RCC 7860 (cell line): ENCODE measurements around the gene ECSIT.
"Not testable (repeated sequence)": the region's sequence is repeated elsewhere in the genome, so short reads cannot be mapped to it uniquely, and the experiment has no call there.

Experiments
- DNase-seq: peaks from one replicate; pipeline ENCODE4 v3.0.0-alpha.2; 2015; ENCODE audit warnings: low spot score
- FAIRE-seq: peaks from 2 replicates; lab custom pipeline; 2012; peaks lifted over from hg19 to GRCh38; lab: Jason Lieb, UNC

The ECSIT gene, protein sequence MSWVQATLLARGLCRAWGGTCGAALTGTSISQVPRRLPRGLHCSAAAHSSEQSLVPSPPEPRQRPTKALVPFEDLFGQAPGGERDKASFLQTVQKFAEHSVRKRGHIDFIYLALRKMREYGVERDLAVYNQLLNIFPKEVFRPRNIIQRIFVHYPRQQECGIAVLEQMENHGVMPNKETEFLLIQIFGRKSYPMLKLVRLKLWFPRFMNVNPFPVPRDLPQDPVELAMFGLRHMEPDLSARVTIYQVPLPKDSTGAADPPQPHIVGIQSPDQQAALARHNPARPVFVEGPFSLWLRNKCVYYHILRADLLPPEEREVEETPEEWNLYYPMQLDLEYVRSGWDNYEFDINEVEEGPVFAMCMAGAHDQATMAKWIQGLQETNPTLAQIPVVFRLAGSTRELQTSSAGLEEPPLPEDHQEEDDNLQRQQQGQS

DNA sequence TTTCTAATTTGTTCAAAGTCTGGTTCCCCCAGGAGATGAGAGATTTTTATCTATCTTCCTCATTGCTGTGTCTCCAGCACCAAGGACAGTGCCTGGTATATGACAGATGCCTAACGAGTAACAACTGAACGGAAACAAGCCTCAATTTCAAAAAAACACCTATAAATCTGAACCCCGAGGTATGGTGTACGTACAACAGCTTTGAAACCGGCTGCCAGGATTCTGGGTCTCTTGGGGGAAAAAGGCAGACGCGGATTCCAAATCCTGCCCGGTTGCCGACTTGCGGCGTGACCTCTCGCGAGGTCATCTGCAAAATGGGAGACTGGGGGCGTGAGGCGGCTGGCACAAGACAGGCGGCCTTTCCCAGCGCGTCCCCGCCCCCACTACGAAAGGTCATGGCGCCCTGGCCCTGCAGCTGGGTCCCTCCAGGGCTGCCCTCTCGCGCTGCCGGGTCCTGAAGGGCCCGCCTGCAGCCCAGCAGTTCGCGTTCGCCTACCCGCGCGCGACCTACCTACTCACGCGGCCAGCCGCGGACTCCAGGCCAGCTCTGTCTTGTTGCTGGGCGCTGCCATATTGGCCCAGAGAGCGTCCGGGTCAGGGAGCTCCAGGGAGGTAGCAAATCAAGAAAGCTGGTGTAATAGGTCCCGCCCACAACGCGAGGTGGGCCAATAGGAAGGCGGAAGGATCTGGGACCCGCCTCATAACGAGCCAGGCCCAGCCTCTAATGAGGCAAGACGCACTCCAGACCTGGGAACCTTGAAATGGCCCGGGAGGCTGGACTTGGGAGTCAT lies at the start of gene ECSIT:
ECSIT (minus strand) TSS at position 584 of the 791 bp plus-strand sequence. CDS start 9,964 bp downstream, outside the sequence.
- DNase-seq (peak; percentile 98), FAIRE-seq (peak; percentile 92)

DNA sequence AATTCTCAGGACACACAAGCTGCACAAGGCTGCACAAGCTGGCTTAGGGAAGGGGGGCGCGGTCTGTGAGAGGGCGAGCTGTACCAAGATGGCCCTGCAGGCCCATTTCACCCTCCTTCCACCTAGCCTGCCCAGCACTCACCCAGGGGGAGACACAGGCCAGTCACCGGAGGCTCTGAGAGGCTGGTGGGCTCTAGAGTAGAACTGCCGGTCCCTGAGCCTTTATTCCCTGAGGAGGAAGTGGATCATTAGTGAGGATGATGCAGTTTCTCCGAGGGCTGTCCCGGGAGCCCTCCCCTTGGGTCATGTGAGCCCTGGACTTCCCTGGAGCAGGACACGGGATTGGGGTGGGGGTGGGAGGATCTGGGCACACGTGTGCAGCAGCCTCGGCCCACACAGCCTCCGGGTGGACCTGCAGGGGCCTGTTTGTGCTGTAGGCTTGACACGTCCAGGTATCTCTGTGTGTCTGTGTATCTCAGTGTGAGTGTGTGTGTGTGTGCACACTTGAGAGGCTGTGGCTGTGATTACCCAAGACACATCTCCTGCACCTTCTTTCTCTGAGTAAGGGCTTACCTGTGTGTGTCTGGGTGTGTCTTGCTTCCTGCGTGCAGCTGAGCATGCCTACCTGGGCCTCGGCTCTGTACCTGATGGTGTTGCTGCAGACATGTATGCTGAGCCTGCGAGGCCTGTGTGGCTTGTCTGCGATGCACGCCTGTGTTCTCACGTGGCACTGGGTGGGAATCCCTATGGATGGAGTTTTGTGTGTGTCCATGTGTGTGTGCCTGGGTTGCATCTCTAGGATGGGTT lies 48.7 kb upstream of the ECSIT start, which contains the start of gene ACP5:
ACP5 (minus strand) TSS at position 195 of the 807 bp plus-strand sequence. CDS start 328 bp downstream, outside the sequence.
- no peak for DNase-seq
- FAIRE-seq = no peak

DNA sequence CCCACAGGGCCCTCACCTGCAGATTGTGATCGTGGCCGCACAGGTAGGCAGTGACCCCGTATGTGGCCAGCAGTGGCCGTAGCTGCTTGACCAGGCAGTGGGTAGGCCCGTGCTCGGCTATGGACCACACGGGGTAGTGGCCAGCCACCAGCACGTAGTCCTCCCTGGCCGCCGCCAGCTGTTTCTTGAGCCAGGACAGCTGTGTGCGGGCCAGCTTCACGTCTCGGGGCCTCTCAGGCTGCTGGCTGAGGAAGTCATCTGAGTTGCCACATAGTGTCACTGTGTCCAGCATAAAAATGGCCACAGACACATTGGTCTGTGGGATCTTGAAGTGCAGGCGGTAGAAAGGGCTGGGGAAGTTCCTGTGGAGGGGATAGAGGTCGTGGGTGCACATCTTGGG lies 47.3 kb upstream of the ECSIT start:
- FAIRE-seq (no peak), DNase-seq (no peak)

DNA sequence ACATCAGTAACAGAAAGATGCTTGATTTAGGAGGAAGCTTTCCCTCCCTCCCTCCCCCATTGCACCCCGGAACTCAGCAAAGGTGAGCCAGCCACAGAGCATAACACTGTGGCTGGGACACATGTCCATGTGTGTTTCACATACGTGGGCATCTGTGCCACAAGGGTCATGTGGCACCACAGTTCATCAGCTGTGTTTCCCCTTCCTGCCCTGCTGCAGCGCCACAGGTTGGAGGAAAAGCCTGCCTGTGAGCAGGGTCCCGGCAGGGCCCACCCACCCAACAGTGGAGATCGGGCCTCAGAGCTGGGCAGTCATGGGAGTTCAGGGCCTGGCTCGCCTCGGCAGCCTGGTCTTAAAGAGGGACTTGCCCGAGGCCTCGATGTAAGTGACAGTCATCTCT lies 45.8 kb upstream of the ECSIT start:
- no peak for DNase-seq
- no peak for FAIRE-seq

DNA sequence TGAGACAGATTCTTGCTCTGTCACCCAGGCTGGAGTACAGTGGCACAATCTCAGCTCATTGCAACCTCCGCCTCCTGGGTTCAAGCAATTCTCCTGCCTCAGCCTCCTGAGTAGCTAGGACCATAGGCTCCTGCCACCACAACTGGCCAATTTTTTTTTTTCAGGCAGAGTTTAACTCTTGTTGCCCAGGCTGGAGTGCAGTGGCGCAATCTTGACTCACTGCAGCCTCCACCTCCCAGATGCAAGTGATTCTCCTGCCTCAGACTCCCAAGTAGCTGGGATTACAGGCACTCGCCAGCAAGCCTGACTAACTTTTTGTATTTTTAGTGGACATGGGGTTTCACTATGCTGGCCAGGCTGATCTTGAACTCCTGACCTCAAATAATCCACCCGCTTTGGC lies 44.8 kb upstream of the ECSIT start:
- not testable (repeated sequence) for DNase-seq, FAIRE-seq

DNA sequence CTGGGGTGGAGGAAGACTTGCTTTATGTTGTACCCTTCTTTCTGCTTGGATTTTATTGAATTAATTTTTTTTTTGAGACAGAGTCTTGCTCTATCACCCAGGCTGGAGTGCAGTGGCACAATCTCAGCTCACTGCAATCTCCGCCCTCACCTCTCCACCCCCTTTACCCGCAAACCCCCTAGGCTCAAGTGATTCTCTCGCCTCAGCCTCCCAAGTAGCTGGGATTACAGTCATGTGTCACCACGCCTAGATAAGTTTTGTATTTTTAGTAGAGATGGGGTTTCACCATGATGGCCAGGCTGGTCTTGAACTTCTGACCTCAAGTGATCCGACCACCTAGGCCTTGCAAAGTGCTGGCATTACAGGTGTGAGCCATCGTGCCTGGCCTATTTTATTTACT lies 44.4 kb upstream of the ECSIT start:
- FAIRE-seq, DNase-seq: not testable (repeated sequence)

DNA sequence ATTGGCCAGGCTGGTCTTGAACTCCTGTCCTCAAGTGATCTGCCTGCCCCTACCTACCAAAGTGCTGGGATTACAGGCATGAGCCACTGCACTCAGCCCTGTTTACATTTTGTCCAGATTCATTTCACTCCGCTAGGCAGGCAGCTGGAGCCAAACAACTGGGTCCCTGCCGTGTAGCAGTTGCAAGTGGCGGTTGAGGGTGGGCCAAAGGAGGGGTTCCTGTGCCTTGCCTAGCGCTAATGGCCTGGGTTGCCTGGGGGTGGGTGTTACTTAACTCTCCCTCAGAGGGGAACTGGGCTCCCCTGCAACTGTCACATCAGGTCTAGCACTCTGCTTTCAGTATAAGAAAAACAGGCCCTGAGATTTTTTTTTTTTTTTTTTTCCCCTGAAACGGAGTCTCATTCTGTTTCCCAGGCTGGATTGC lies 41.1 kb upstream of the ECSIT start:
- no peak for FAIRE-seq
- no peak for DNase-seq

DNA sequence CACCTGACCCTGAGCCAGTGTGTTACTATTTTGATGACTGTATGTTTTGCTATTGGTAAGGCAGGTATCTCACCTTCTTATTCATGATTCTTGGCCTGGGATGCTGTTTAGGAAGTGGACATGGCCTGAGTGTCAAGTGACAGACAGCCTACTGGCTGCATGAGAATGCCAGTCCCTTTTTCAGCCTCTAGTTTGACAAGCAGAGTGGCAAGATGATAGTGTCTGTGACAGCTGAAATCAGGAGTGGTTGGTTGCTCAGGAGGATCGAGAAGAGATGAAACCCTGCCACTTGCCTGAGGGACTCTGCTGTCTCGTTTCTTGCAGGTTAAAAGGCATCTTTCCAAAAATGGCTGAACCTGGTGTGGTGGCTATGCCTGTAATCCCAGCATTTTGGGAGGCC lies 37.2 kb upstream of the ECSIT start:
- no peak for DNase-seq
- no peak for FAIRE-seq

DNA sequence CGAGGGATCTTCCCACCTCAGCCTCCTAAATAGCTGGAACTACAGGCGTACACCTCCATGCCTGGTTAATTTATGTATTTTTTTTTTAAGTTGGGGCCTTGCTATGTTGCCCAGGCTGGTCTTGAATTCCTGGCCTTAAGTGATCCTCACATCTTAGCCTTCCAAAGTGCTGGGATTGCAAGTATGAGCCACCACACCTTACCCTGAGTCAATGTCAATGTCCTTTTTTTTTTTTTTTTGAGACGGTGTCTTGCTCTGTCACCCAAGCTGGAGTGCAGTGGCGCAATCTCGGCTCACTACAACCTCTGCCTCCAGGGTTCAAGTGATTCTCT lies 36.7 kb upstream of the ECSIT start:
- FAIRE-seq, DNase-seq: not testable (repeated sequence)

DNA sequence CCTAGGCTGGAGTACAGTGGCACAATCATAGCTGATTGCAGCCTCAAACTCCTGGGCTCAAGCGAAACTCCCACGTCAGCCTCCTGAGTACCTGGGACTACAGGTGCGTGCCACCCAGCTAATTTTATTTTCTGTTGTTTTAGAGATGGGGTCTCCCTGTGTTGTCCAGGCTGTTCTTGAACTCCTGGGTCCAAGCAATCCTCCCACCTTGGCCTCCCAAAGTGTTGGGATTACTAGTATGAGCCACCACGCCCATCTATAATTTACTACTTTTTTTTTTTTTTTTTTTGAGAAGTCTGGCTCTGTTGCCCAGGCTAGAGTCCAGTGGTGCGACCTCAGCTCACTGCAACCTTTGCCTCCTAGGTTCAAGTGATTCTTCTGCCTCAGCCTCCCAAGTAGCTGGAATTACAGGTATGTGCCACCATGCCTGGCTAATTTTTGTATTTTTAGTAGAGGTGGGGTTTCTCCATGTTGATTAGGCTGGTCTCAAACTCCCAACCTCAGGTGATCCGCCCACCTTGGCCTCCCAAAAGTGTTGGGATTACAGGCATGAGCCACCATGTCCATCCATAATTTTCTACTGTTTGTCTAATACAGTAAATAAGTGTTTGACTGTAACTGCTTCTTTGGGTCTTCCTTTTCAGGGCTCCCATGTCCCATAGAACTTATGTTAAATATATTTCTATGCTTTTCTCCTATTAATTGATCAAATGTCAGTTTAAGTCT lies 35.3 kb upstream of the ECSIT start:
- not testable (repeated sequence) for FAIRE-seq, DNase-seq

DNA sequence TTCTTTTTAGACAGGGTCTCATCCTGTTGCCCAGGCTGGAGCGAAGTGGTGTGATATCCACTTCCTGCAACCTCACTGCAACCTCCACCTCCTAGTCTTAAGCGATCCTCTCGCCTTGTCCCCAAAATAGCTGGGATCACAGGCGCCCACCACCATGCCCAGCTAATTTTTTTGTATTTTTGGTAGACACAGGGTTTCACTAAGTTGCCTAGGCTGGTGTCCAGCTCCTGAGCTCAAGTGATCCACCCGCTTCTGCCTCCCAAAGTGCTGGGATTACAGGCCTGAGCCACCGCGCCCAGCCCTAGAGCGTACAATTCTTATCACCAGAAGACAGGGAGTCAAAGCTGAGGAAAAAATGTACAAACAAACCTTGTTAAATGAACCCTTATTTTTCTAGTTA lies 34.6 kb upstream of the ECSIT start:
- FAIRE-seq (no peak), DNase-seq (no peak)

DNA sequence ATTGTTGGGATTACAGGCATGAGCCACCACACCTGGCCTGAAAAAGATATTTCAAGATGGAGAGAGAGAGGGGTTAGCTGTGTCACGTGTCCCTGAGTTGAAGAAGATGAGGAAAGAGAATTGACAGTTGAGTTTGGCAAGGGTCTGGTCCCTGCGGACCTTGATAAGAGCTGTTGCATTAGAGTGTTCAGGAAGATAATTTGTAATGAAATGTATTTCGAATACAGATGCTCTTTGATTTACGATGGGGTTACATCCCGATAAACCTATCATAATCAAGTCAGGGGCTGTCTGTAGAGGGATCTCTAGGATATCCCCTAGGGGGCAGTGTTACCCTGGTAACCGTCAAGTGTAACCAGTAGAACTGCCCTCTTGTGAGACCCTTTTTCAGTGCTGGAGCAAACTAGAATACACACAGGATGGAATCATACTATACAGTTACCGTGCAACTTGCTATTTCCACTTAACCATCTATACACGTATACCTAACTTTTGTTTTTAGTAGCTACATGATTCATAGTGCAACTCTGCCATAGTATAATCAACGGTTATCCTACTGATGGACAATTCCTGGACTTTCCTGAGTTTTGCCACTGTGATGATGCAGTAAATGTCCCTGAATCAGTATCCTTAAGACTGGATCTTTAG lies 31.6 kb upstream of the ECSIT start:
- FAIRE-seq (peak; percentile 39), DNase-seq (peak; percentile 63)

DNA sequence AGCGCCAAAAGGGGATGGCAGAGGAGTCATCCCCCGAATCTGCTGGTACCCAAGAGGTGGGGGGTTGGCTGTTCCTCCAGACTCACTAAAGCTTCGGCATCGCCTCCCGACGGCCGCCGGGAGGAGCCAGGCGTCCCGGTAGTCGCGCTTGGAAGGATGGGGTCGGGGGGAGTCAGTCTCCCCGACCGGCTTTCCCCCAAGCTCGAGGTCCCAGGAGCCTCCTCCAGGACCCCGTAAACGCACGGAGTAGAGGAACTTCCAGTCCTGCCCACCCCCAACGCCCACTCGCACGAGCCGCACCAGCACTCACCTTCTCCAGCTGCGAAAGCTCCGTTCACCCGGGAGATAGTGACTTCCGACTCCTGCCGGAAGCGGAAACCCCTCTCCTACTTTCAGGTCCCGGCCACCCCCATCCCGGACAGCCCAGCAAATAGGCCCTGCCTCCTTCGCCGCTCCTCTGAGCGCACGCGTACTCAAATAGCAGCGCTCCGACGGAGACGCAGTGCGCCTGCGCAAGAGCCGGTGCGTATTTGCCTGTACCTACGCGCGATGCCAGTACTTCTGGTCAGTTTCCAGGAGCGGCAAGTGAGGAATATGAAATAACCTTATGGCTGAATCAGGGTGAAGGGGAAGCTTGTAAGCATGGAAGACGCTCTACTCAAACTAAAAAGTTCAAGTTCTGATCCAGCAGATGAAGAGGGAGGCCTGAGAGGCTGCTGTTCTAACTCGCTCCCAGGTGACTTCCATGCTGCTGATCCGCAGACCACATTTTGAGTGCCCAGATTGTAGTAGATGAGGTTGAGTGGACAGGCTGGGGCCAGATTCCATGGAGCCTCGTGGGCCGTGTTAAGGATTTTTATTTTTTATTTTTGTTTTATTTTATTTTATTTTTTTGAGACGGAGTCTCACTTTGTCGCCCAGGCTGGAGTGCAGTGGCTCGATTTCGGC lies 30.2 kb upstream of the ECSIT start, which contains the start of gene ELOF1:
ELOF1 (minus strand) TSS at position 350 of the 948 bp plus-strand sequence. CDS start 4,883 bp downstream, outside the sequence.
- DNase-seq (peak; percentile 96), FAIRE-seq (peak; percentile 81)

DNA sequence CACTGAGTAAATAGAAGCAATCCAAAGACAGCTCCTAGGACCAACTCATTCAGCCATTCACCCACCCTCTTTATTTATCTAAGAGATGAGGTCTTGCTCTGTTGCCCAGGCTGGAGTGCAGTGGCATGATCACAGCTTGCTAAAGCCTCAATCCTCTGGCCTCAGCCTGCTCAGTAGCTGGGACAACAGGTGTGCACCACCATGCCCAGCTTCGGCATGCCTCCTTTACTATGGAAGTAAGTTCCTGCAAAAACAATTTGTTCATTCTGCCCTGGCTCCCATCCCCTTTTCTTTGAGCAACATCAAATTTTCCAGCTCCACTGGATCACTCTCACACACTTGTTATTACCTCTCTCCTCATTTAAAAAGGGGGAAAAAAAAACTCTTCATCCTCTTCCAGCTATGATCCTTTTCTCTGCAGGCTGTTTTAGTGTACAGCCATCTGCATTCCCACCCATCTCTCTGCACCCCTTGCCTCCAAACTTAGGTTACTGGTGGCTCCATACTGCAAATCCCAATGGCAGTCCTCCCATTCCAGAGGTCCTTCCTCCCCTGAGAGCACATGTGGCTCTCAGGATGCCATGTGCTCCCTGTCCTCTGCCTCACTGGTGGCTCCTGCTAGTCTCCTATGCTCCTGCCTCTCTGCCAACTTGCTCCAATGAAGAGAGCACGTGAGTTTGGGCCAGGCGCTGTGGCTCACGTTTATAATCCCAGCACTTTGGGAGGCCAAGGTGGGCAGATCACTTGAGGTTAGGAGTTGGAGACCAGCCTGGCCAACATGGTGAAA lies 27.9 kb upstream of the ECSIT start:
- DNase-seq = no peak
- no peak for FAIRE-seq

DNA sequence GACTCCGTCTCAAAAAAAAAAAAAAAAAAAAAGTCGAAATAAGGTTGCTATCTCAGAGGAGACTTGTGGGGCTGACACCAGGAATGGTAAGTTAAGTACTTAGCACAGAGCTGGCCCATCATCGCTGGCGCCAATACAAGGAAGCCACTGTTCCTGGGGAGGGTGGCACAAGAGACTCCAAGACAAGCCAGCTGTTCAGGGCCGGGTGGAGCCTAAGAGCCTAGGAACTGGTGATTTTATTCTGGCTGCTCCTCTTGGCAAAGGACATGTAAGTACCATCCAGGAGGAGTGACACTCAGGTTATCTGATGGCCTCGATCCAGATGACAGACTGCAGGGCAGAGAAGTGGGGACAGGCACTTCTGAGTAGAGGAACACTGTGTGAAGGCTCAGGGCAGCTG lies 26.3 kb upstream of the ECSIT start:
- no peak for DNase-seq
- FAIRE-seq = no peak

DNA sequence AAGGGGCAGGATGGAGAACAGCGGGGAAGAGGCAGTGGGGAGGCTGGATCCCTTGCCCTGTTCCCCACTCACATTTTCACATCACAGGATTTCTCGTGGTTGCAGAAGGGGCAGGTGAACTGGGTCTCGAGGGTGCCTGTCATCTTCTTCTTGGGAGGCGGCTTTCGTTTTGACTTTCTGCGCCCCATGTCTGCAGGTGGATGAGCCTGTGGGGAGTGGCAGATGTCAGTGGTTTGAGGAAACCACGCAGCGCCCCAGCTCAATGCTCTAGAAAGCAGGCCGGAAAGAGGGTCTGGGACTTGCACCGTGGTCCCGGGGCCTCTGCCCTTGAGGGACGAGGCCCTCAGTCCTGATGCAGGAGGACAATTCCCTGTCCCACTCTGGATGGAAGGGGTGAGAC lies 25.2 kb upstream of the ECSIT start:
- FAIRE-seq = no peak
- no peak for DNase-seq

DNA sequence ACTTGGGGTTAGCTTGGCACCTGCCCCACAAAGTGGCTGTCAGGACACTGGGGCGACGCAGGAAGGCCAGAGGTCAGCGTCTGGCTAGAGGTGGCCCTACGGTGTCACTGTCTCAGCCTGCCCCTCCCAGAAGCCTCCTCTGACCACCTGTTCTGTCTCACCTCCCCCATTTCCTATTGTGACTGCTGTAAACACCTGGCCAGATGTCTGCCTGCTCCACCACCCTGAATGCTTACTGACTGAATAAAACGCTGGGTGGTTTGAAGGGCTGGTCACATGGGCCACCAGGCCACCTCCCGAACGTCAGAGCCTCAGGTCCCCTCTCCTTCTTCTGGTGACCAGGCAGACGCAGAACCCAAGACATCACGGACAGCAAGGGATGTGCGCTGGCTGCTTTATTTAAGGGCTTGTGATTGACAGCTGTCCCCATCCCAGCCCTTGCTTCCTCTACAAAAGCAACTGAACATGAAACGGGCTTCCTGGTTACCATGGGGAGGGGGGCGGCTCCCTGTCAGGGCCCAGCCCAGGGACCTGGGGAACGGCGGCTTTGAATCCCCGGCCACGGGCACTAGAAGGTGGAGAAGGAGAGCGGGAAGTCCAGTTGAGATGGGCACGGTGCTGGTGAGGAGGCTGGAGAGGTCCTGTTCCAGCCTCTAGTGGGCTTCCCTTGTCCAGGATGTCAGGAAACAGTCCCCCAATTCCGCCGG lies 23.9 kb upstream of the ECSIT start:
- DNase-seq (no peak), FAIRE-seq (no peak)
